Adrenal gland (tissue), 12 donors: Measurements from ENCODE around the gene PNRC1. TPM values are rescaled to one million over a fixed set of nuclear protein-coding genes. Genes with fewer than 3 reads are reported as not detected.
A peak's percentile ranks its signal among the peaks of the same experiment; 100 is the strongest.

ENCODE experiments used
- DNase-seq, 7 donors: peaks; one replicate each; pipeline ENCODE4 v3.0.0-alpha.2; 2019 to 2020
- H3K27ac ChIP-seq, 5 donors: fragments of 200-600 bp; sonication (generic) in 4 of 5; 1 replicate in 3 of 5; 2 replicates in 2 of 5; pipeline versions ENCODE4 v1.5.1 to v1.8.0; 2016 to 2020; ENCODE audit warnings: mild to moderate bottlenecking in 1 of 5
- H3K27me3 ChIP-seq: fragments of 200-600 bp; 2 replicates; pipeline ENCODE4 v1.8.0; 2021
- H3K36me3 ChIP-seq, 2 donors: fragments of 200-600 bp; replicated peaks in 1 of 2; 1 replicate in 1 of 2; 2 replicates in 1 of 2; pipeline versions ENCODE4 v1.5.1 to v1.8.0; 2018 to 2022
- H3K4me1 ChIP-seq, 2 donors: fragments of 200-600 bp; replicated peaks in 1 of 2; 1 replicate in 1 of 2; 2 replicates in 1 of 2; pipeline versions ENCODE4 v1.5.1 to v1.8.0; 2018 to 2021
- H3K4me3 ChIP-seq, 4 donors: fragments of 200-600 bp; sonication (generic) in 3 of 4; one replicate each; pipeline ENCODE4 v1.5.1; 2016 to 2018
- H3K9me3 ChIP-seq, 3 donors: fragments of 200-600 bp; sonication (generic) in 1 of 3; replicated peaks in 1 of 3; 1 replicate in 2 of 3; 2 replicates in 1 of 3; pipeline versions ENCODE4 v1.5.1 to v1.8.0; 2016 to 2021
- CTCF ChIP-seq, 6 experiments: fragments of 450-650 bp in 4 of 6; fragments of 200-600 bp in 2 of 6; sonication (generic) in 1 of 6; IDR thresholded peaks; 1 replicate in 5 of 6; 2 replicates in 1 of 6; pipeline versions ENCODE4 v1.5.1 to v1.8.0; 2016 to 2021; ENCODE audit warnings: antibody characterized with exemption in 6 of 6, mild to moderate bottlenecking in 2 of 6, moderate library complexity in 1 of 6
- POLR2A ChIP-seq, 2 donors: fragments of 450-650 bp; IDR thresholded peaks; one replicate each; pipeline ENCODE4 v1.6.1; 2017; ENCODE audit warnings: antibody characterized with exemption in 2 of 2, mild to moderate bottlenecking in 2 of 2, moderate library complexity in 1 of 2
- WGBS, 4 donors: extraction: QIAGEN DNeasy Blood & Tissue Kit in 2 of 4; methylation state at CpG; one replicate each; pipeline versions ENCODE4 v1.1.5 to v1.1.7; 2013 to 2017; 5-methylcytosine and 5-hydroxymethylcytosine counted together
- intact Hi-C, 2 donors: fragments of 100-400 bp; cut with DNase I; formaldehyde crosslinking; loops; one replicate each; pipeline versions ENCODE4 v1.14.1 to v1.15.0; 2022 to 2023
- polyA plus RNA-seq, 3 donors: library from polyadenylated mRNA; stranded (reverse); fragments of 200-250 nt in 2 of 3; fragments of 350-450 nt in 1 of 3; fragmentation: Illumina TruSeq in 1 of 3; extraction: RNeasy Lipid Tissue Mini Kit (QIAGEN cat#74804) in 1 of 3; gene quantifications; one replicate each; pipeline ENCODE4 v1.2.3, GENCODE V29; 2013 to 2014
- total RNA-seq, 9 donors: library from RNA; depleted of rRNA in 4 of 9; stranded (reverse); fragments of >200 nt in 4 of 9; fragments of 120-200 nt in 1 of 9; fragmentation: NEBNext Ultra II Directional in 1 of 9; extraction: Animal tissue kit (Norgen Biotek cat#: 25700) in 1 of 9; gene quantifications; one replicate each; pipeline versions ENCODE4 v1.1.0 to v1.2.4, GENCODE V29; 2013 to 2023
- donor health status: healthy with polysubstance abuse.
- donor health status: Bipolar disorder and iron deficiency.
- donor health status: DM: yes; HTN: yes; CAD: no.
- donor health status: DM: no; HTN: no; CAD: no.
- donor health status: DM: no; HTN: no; CAD: no.
- donor health status: DM: yes; HTN: yes; CAD: no.

PNRC1 gene
- total and polyA plus RNA-seq, 12 donors = 65.5 to 359 (median 220) TPM

- Histone ChIP-seq H3K9me3 (no peaks in the 10 kb centered on the region), H3K27me3 (no peaks in the 10 kb centered on the region), H3K4me3 (no peak overlapping the region), H3K36me3 (no peaks in the 10 kb centered on the region), H3K27ac (no peak overlapping the region), H3K4me1 (no peaks in the 10 kb centered on the region)
- 78 to 90% (median 87%) methylated on average over 2 of the region's 2 CpGs for whole genome bisulfite sequencing, 4 donors
- DNase-seq = no peak
- intact Hi-C loops = no loop called here
- TF ChIP-seq POLR2A (IDR thresholded peaks at IDR 0.05) (no peak), CTCF (IDR thresholded peaks at IDR 0.05) (no peak)
Measured at GRCh38 chr6:89100114-89100513, 19.6 kb downstream of the PNRC1 start.

GRCh38 chr6:89110284-89110683 is 29.7 kb downstream of the PNRC1 start:
- H3K4me1 ChIP-seq = no peaks in the 10 kb centered on the region
- no peaks in the 10 kb centered on the region for H3K27me3 ChIP-seq
- no peaks in the 10 kb centered on the region for H3K36me3 ChIP-seq
- H3K9me3 ChIP-seq = no peaks in the 10 kb centered on the region
- 93 to 100% (median 97%) methylated on average over 3 of the region's 3 CpGs for WGBS, 4 donors
- TF ChIP-seq CTCF (IDR thresholded peaks at IDR 0.05) = no peak
- TF ChIP-seq POLR2A (IDR thresholded peaks at IDR 0.05) = no peak
- DNase-seq = no peak
- H3K4me3 ChIP-seq = no peak overlapping the region
- no peak overlapping the region for H3K27ac ChIP-seq
- intact Hi-C loops = no loop called here

GRCh38 chr6:89111933-89112332 is 31.4 kb downstream of the PNRC1 start:
- H3K4me1 ChIP-seq = peaks cover 3 to 4% of the 10 kb centered on the region in 2 donors
- WGBS, 4 donors = 91 to 96% (median 95%) methylated on average over 9 of the region's 9 CpGs
- H3K36me3 ChIP-seq = no peaks in the 10 kb centered on the region
- no peak for DNase-seq
- TF ChIP-seq POLR2A (IDR thresholded peaks at IDR 0.05) (no peak), CTCF (IDR thresholded peaks at IDR 0.05) (no peak)
- no peaks in the 10 kb centered on the region for H3K27me3 ChIP-seq
- no peak overlapping the region for H3K27ac ChIP-seq
- no peaks in the 10 kb centered on the region for H3K9me3 ChIP-seq
- no peak overlapping the region for H3K4me3 ChIP-seq
- intact Hi-C loops = no loop called here

GRCh38 chr6:89116702-89117101 is 36.2 kb downstream of the PNRC1 start:
- Histone ChIP-seq H3K4me3 (peak overlapping the region in 2 of 4 donors; percentile 78 to 89), H3K4me1 (peaks cover 4 to 6% of the 10 kb centered on the region in 2 donors), H3K27me3 (no peaks in the 10 kb centered on the region), H3K36me3 (no peaks in the 10 kb centered on the region), H3K9me3 (no peaks in the 10 kb centered on the region), H3K27ac (no peak overlapping the region)
- no peak for DNase-seq
- TF ChIP-seq POLR2A (IDR thresholded peaks at IDR 0.05) (no peak), CTCF (IDR thresholded peaks at IDR 0.05) (no peak)
- WGBS, 4 donors = 75 to 79% (median 75%) methylated on average over 6 of the region's 6 CpGs
- intact Hi-C loops = no loop called here
